Stomach smooth muscle (tissue), 2 donors: ENCODE measurements around the gene IGSF9.
A peak's percentile ranks its signal among the peaks of the same experiment; 100 is the strongest.

ENCODE experiments used
- H3K27ac ChIP-seq: one replicate; pipeline ENCODE4 v1.7.0; 2013; ENCODE audit warnings: mild to moderate bottlenecking, low read length, inconsistent platforms
- H3K27me3 ChIP-seq, 2 donors: one replicate each; pipeline ENCODE4 v1.7.0; 2013; ENCODE audit warnings: low read length in 2 of 2; ENCODE audit not compliant: insufficient read depth in 2 of 2, control insufficient read depth in 1 of 2
- H3K36me3 ChIP-seq, 2 donors: one replicate each; pipeline ENCODE4 v1.7.0; 2013; ENCODE audit warnings: low read length in 2 of 2; ENCODE audit not compliant: control insufficient read depth in 2 of 2, insufficient read depth in 2 of 2
- H3K4me1 ChIP-seq: one replicate; pipeline ENCODE4 v1.7.0; 2013; ENCODE audit warnings: low read length; ENCODE audit not compliant: control insufficient read depth, insufficient read depth
- H3K4me3 ChIP-seq, 2 donors: one replicate each; pipeline ENCODE4 v1.7.0; 2013; ENCODE audit warnings: low read length in 2 of 2
- H3K9ac ChIP-seq, 2 donors: one replicate each; pipeline ENCODE4 v1.7.0; 2013; ENCODE audit warnings: low read length in 2 of 2, mild to moderate bottlenecking in 1 of 2
- H3K9me3 ChIP-seq, 2 donors: one replicate each; pipeline ENCODE4 v1.7.0; 2013; ENCODE audit warnings: low read length in 2 of 2; ENCODE audit not compliant: control insufficient read depth in 2 of 2
- donor health status: healthy.
- donor health status: Pancreatic carcinoma.

IGSF9 gene

DNA sequence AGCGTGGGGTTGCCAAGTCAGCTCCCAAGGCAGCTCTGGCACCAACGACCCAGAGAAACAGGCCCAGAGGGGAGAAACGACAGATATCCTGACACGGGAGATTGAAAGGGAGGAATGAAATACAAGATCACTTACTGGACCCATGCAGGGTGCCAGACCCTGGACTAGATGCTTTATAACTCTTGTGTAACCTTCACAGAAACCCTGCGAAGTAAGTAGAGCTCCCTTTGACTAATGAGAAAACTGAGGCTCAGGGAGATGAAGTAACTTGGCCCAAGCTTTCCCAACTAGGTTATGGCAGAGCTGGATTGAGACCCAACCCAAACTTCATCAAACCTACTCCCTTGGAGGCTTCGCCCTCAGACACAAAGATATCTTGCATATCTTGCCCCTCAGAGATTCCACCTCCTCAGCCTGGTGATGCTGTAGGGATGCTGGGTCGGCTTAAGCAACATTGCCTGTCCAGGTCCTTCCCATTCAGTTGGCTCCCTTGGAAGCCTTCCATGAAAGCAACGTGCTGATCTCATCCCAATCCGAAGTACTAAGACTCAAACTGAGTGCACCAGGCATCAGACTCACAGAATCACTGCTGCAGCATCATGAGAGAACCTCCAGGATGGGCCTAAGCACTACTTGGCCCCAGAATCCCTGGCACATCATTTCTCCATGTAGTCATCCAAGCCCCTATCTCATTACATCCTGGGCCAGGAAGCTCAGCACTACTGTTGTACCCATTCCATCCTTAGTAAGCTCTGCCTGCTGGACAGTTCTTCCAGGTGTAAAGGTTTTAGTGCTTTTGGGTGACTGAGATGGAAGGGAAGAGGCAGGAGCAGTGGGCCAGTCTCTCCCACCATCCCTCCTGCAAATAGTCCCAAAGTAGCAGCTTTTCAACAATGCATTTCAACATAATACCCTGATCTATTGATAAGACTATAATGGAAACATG lies 1.1 kb upstream of the IGSF9 start:
- Histone ChIP-seq H3K4me1 (peaks cover 13% of the 10 kb centered on the region), H3K27ac (no peak overlapping the region), H3K4me3 (peak overlapping the region; percentile 56 to 72), H3K9ac (no peak overlapping the region), H3K9me3 (no peaks in the 10 kb centered on the region), H3K36me3 (no peaks in the 10 kb centered on the region), H3K27me3 (peaks cover 0 to 16% of the 10 kb centered on the region in 2 donors)

DNA sequence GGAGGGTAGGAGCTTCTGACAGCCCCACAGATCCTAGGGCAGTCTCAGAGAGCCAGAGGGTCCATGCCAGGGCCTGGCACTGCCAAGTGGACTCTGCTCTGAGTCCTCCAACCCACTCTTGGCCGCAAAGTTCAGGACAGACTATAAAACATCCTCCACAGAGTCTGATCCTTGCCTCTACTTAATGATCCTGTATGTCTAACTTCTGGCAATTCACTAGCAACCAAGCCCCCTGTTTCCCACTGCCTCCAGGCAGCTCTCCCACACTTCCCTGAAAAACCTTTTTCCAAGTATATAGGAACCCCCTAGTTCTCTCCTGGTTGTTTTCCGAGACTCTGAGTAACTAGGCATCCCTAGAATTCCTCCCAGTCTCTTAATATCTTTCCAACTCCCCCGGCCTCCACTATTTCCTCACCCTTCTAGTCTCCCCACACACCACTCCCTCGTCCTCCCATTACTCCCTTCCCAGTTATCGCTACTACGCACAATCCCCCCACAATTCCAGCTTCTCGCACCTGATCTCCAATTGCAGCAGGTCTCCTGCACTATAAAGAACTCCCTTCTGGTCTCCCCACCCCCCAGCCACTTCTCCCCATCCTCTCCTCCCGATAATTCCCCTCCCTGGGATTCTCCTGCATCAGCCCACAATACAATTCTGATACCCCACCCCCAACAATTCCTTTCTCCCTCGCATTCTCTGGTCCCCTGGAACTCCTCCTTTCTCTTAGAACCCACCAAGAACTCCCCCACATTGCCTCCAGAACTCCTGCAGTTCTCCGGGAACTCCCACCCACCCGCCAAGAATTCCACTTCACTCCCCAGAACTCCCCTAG lies 574 bp downstream of the IGSF9 start:
- no peak overlapping the region for H3K9ac ChIP-seq

GRCh38 chr1:159943908-159944622 lies 1.3 kb downstream of the IGSF9 start:
- Histone ChIP-seq H3K27ac (no peak overlapping the region), H3K4me3 (no peak overlapping the region), H3K9me3 (no peaks in the 10 kb centered on the region), H3K36me3 (no peaks in the 10 kb centered on the region), H3K4me1 (peaks cover 13% of the 10 kb centered on the region), H3K9ac (no peak overlapping the region), H3K27me3 (peaks cover 6 to 16% of the 10 kb centered on the region in 2 donors)

More for the DNA sequence above, 574 bp downstream of the IGSF9 start:
- Histone ChIP-seq H3K27me3 (peaks cover 4 to 16% of the 10 kb centered on the region in 2 donors), H3K9me3 (no peaks in the 10 kb centered on the region), H3K27ac (no peak overlapping the region), H3K4me1 (peaks cover 13% of the 10 kb centered on the region), H3K4me3 (peak overlapping the region; percentile 56 to 72), H3K36me3 (no peaks in the 10 kb centered on the region)

DNA sequence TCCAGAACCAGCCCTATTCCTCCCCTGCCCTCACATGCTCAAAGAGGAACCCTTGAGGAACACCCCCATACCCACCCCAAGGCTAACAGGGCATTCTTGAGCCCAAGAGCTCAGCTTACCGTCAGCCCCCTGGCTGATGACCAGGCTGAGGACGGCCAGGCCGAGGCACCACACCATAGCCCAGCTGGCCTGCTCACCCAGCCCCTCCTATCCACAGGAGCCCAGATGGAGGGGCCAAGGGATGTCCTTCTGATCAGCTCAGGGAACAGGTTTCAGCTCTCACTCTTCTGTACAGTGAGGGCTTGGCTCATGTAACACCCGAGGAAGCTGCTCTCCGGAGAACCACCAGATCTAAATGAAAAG lies 2.2 kb downstream of the IGSF9 start:
- Histone ChIP-seq H3K27ac (no peak overlapping the region), H3K36me3 (no peaks in the 10 kb centered on the region), H3K9me3 (no peaks in the 10 kb centered on the region), H3K4me1 (peaks cover 13% of the 10 kb centered on the region), H3K9ac (no peak overlapping the region), H3K4me3 (no peak overlapping the region), H3K27me3 (peaks cover 8 to 16% of the 10 kb centered on the region in 2 donors)

GRCh38 chr1:159942632-159943277 lies 2.7 kb downstream of the IGSF9 start:
- H3K36me3 ChIP-seq, result no peaks in the 10 kb centered on the region
- no peak overlapping the region for H3K9ac ChIP-seq
- H3K4me3 ChIP-seq, result no peak overlapping the region
- no peak overlapping the region for H3K27ac ChIP-seq
- H3K4me1 ChIP-seq, result peaks cover 13% of the 10 kb centered on the region
- H3K27me3 ChIP-seq, result peaks cover 8 to 16% of the 10 kb centered on the region in 2 donors
- no peaks in the 10 kb centered on the region for H3K9me3 ChIP-seq

- H3K4me1 ChIP-seq, result peaks cover 15% of the 10 kb centered on the region
- H3K9me3 ChIP-seq, result no peaks in the 10 kb centered on the region
These were observed 3.5 kb downstream of the IGSF9 start for GRCh38 chr1:159941591-159942560.

DNA sequence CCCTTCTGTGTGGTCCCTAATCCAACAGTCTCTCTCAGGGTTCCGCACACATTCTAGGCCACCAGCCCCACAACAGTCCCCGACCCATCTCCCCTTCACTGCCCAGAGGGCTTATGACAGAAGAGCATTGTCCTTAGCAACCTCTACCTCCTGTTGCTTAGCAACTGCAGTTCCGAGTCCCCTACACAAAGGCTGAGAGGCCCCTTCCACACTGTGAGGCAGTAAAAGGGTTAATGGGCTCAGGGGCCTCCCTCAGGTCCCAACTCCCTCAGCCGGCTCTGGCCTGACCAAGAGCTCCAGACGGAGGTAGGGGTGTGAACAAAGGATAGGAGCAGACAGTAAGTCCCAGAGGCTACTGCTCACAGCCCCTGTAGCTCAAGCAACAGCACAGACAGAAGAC lies 4.3 kb downstream of the IGSF9 start:
- H3K9ac ChIP-seq, result no peak overlapping the region
- peaks cover 20% of the 10 kb centered on the region for H3K4me1 ChIP-seq
- H3K36me3 ChIP-seq, result no peaks in the 10 kb centered on the region
- H3K27ac ChIP-seq, result no peak overlapping the region
- H3K9me3 ChIP-seq, result no peaks in the 10 kb centered on the region
- no peak overlapping the region for H3K4me3 ChIP-seq
- H3K27me3 ChIP-seq, result peaks cover 13 to 19% of the 10 kb centered on the region in 2 donors

More at GRCh38 chr1:159941591-159942560, 3.5 kb downstream of the IGSF9 start:
- no peak overlapping the region for H3K4me3 ChIP-seq
- no peak overlapping the region for H3K27ac ChIP-seq
- H3K27me3 ChIP-seq, result peaks cover 13 to 19% of the 10 kb centered on the region in 2 donors
- no peaks in the 10 kb centered on the region for H3K36me3 ChIP-seq
- H3K9ac ChIP-seq, result no peak overlapping the region

DNA sequence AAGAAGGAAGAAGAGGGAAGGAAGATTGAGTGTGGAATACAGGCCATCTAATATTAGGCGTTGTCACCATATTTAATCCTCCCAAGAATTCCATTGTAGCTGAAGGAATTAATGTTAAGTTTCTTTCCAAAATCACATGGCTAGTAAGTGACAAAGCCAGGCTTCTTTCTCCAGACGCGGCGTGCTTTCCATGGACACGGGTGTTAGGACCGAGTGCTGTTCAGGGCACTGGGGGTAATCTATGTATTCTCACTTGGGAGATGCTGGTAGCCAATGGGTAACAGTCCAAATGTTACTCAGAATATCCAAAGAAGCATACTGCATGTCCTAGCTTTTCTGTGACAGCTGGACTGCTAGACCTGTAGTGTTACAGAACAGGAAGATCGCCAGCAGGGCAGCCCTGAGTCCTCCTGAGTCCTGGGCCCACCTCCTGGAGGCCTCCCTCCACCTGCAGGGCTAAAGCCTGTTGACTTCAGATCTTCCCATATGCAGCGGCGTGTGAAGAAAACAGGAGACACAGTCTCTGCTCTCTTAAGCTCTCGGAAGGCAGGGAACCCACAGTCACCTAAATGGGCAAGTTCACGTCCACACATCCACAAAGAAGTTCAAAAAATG lies 5.3 kb downstream of the IGSF9 start:
- no peak overlapping the region for H3K27ac ChIP-seq
- H3K36me3 ChIP-seq, result no peaks in the 10 kb centered on the region
- H3K9ac ChIP-seq, result no peak overlapping the region
- peaks cover 13 to 19% of the 10 kb centered on the region in 2 donors for H3K27me3 ChIP-seq
- H3K4me1 ChIP-seq, result peaks cover 11% of the 10 kb centered on the region
- no peaks in the 10 kb centered on the region for H3K9me3 ChIP-seq
- no peak overlapping the region for H3K4me3 ChIP-seq

DNA sequence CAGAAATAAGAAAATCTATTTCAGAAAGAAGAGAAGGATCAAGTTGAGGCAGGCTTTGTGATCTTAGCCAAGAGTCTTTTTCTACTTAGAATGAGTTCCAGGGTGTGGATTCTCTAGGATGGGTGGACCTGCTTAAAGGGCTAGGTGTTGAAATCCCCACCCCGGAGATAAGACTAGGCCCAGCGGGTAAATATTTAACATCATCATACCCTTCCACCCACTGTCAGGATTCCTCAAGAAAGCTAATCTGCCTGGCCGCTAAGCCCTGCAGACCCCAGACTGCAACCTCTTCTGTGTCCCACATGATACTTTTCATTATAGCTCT lies 5.8 kb downstream of the IGSF9 start:
- Histone ChIP-seq H3K36me3 (no peaks in the 10 kb centered on the region), H3K4me1 (peaks cover 8% of the 10 kb centered on the region), H3K9me3 (no peaks in the 10 kb centered on the region), H3K27ac (no peak overlapping the region), H3K9ac (no peak overlapping the region), H3K4me3 (no peak overlapping the region), H3K27me3 (peaks cover 13 to 19% of the 10 kb centered on the region in 2 donors)
